OCI-LY3 (cell line): ENCODE data around the gene TBCCD1.

Experiments used
- EZH2phosphoT487 ChIP-seq: fragments of 200-600 bp; shearing (Covaris generic); IDR thresholded peaks from 2 replicates; pipeline ENCODE4 v1.6.1; 2018; ENCODE audit warnings: antibody characterized with exemption, mixed run types, low read depth
- TF ChIP-seq, protein P1 (sequence below): fragments of 200-600, 300-600 bp; sonication (generic); IDR thresholded peaks from 2 replicates; pipeline ENCODE4 v1.5.1; 2014; ENCODE audit warnings: antibody characterized with exemption, low read length, low read depth

- TF ChIP-seq, protein P1, sequence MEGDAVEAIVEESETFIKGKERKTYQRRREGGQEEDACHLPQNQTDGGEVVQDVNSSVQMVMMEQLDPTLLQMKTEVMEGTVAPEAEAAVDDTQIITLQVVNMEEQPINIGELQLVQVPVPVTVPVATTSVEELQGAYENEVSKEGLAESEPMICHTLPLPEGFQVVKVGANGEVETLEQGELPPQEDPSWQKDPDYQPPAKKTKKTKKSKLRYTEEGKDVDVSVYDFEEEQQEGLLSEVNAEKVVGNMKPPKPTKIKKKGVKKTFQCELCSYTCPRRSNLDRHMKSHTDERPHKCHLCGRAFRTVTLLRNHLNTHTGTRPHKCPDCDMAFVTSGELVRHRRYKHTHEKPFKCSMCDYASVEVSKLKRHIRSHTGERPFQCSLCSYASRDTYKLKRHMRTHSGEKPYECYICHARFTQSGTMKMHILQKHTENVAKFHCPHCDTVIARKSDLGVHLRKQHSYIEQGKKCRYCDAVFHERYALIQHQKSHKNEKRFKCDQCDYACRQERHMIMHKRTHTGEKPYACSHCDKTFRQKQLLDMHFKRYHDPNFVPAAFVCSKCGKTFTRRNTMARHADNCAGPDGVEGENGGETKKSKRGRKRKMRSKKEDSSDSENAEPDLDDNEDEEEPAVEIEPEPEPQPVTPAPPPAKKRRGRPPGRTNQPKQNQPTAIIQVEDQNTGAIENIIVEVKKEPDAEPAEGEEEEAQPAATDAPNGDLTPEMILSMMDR = no peak
- TF ChIP-seq EZH2phosphoT487 = no peak
Observed at GRCh38 chr3:186544281-186544680, 22.9 kb downstream of the TBCCD1 start, which contains the start of gene CRYGS.
